ENCODE results near the gene CDKL1.

The CDKL1 gene

DNA sequence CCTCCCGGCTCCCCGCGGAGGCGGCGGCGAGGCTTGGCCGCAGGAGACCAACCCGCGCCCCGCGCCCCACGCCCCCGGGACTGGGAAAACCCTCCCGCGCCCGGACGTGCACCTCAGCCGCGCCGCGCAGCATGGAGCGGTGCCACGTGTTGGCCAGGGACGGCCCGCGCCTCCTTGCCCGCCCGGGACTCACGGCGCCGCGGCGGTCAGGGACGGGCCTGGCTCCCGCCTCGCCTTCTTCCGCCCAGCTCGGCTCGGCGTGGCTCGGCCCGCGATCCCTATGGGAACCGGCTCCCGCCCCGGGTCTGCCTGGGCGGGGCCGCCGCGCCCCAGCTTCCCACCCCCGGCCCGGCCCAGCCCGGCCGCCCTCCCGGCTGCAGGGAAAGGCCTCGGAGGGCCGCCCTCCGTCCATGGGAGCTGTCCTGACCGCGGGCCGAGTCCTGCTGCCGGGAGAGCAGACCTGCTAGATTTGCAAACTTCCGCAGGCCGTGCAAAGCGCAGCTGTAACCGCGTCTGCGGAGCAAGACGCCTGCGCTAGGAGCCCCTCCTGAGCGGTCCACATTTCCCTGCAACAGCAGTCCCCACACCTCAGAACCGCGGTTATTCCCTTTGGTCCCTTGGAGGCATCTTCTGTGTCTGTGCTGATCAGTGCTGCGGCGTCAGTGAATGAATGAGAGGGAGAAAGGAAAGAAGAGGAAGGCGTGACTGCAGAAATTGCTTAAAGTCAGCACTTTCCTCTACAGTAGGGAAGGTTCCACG lies at the start of gene CDKL1:
CDKL1 (minus strand) TSS at position 251 of the 759 bp plus-strand sequence. CDS start 1,013 bp downstream, outside the sequence.
- TF ChIP-seq POLR2A (IDR thresholded peaks at IDR 0.05; ENCODE audit: low read depth, low read length) = peak; percentile 50; the same call in 1 of the 2 replicates
- FAIRE-seq (no peak), DNase-seq (ENCODE audit: insufficient read length, low spot score) (peak; percentile 35)

GRCh38 chr14:50434528-50434927 lies 37.8 kb upstream of the CDKL1 start:
- DNase-seq (ENCODE audit: insufficient read length, low spot score) (no peak), FAIRE-seq (no peak)
- no peak for TF ChIP-seq POLR2A (IDR thresholded peaks at IDR 0.05; ENCODE audit: low read depth, low read length)

DNA sequence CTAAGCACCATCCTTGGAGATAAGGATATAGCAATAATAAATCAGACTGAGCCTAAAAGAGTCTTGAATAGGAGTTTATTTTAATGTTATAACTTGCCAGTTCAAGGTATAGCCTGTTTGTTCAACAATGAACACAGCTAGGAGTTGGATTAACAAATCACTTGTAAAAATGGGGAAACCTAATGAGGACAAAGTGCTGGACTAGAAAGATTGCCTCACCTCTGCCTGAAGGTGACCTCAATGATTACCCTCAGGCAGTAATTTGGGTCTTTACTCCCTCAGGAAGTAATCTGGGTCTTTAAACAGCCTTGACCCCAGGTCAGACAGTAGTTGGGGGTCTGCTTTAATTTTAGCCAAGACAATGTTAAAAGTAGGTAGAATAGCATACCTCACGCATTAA lies 35.5 kb upstream of the CDKL1 start:
- TF ChIP-seq POLR2A (IDR thresholded peaks at IDR 0.05; ENCODE audit: low read depth, low read length) = no peak
- FAIRE-seq (no peak), DNase-seq (ENCODE audit: insufficient read length, low spot score) (no peak)

DNA sequence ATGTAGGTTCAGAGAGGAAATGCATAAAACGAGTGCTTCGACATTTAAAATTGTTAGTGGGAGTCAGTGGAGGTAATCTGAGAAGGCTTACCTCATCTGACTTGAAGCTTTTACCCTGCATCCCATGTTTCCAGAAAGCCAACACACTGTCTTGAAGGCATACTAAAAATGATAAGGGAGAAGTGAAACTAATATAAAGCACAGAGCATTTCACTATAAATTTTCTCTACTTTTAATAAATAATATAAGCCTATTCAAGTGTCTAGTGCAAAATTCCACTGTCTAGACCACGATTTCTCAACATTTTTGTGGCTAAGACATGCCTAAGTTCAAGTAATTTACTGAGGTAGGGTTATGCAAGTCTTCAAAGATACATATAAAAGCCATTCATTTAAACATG lies 29.1 kb upstream of the CDKL1 start:
- no peak for FAIRE-seq
- DNase-seq (ENCODE audit: insufficient read length, low spot score) = no peak
- TF ChIP-seq POLR2A (IDR thresholded peaks at IDR 0.05; ENCODE audit: low read depth, low read length) = no peak

DNA sequence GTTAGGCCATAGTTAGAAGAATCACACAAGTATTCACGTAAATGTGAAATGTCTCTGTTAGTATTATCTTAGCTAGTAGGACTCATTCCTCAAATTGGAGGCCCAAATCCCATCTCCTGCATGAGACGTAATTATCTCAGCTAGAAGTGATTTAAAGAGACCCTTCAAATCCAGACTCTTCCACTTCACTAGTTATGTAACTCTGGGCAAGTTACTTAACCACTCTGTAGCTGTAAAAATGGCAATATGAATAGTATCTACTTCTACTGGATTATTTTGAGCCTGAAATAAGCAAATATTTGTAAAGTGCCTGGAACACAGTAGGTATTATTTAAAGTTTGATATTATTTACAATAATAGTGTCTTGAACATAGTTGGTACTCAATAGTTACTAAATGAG lies 28.4 kb upstream of the CDKL1 start:
- no peak for FAIRE-seq
- TF ChIP-seq POLR2A (IDR thresholded peaks at IDR 0.05; ENCODE audit: low read depth, low read length) = no peak
- no peak for DNase-seq (ENCODE audit: insufficient read length, low spot score)

GRCh38 chr14:50423529-50423928 lies 26.8 kb upstream of the CDKL1 start:
- no peak for DNase-seq (ENCODE audit: insufficient read length, low spot score)
- no peak for TF ChIP-seq POLR2A (IDR thresholded peaks at IDR 0.05; ENCODE audit: low read depth, low read length)
- no peak for FAIRE-seq

- FAIRE-seq = no peak
- no peak for DNase-seq (ENCODE audit: insufficient read length, low spot score)
- TF ChIP-seq POLR2A (IDR thresholded peaks at IDR 0.05; ENCODE audit: low read depth, low read length) = no peak
Observed at GRCh38 chr14:50421499-50421898, 24.8 kb upstream of the CDKL1 start.

DNA sequence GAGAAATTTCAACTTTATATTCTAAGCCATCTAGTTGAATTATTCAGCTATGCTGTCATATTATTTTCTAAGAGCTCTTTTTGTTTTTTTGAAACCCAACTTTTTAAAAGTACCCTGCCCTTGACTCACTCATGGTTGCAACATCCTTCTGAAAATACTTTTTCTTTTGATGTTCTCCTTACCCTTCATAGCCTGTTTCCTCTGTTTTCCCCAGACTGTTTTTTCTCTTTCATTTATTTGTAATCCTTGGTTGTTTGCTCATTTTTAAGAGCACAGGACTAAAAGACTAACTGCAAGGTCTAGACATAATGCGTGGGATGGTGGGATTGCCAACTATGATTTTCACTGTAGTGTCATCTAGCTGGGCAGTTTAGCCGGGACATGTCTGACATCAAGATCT lies 21.2 kb upstream of the CDKL1 start:
- no peak for FAIRE-seq
- TF ChIP-seq POLR2A (IDR thresholded peaks at IDR 0.05; ENCODE audit: low read depth, low read length) = no peak
- DNase-seq (ENCODE audit: insufficient read length, low spot score) = no peak

GRCh38 chr14:50410921-50411320 lies 14.2 kb upstream of the CDKL1 start:
- DNase-seq (ENCODE audit: insufficient read length, low spot score) = no peak
- TF ChIP-seq POLR2A (IDR thresholded peaks at IDR 0.05; ENCODE audit: low read depth, low read length) = no peak
- FAIRE-seq = no peak

DNA sequence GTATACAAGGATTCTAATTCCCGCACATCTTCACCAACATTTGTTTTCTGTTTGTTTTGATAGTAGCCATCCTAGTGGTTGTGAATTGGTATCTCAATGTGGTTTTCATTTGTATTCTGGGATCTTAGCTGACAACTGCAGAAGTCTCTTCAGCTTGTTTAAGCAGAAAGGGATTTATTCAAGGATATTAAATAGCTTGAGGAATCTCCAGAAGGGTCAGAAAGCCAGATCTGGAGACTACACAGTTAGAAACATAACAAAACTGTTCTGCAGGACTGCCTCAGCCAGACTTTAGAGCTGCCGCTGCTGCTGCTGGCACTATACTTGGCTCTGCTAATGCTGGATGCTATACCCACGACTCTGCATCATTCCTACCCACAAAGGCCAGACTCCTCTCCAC lies 13.4 kb upstream of the CDKL1 start:
- no peak for FAIRE-seq

GRCh38 chr14:50407111-50407812 lies 10.6 kb upstream of the CDKL1 start:
- no peak for FAIRE-seq
- no peak for DNase-seq (ENCODE audit: insufficient read length, low spot score)
- no peak for TF ChIP-seq POLR2A (IDR thresholded peaks at IDR 0.05; ENCODE audit: low read depth, low read length)

More for the DNA sequence above, 13.4 kb upstream of the CDKL1 start:
- DNase-seq (ENCODE audit: insufficient read length, low spot score) = no peak
- TF ChIP-seq POLR2A (IDR thresholded peaks at IDR 0.05; ENCODE audit: low read depth, low read length) = no peak

DNA sequence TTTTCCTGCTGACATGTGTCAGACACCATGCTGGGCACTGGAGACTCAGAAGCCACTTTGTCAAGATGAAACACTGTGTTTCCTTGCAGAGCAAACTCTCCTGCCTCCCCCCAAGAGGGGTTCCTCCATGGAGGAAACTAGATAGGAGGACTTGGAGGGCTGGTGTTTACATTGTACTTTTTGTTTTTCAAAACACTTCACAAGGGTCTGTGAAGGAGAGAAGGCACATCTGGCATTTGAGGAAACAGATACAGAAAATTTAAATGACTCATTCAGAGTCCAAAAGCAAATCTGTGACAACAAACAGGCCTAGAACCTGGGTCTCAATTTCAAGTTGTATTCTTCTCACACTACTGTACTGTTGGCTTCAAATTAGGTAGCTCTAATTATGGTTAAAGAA lies 6.7 kb upstream of the CDKL1 start:
- TF ChIP-seq POLR2A (IDR thresholded peaks at IDR 0.05; ENCODE audit: low read depth, low read length) = no peak
- no peak for FAIRE-seq
- no peak for DNase-seq (ENCODE audit: insufficient read length, low spot score)

DNA sequence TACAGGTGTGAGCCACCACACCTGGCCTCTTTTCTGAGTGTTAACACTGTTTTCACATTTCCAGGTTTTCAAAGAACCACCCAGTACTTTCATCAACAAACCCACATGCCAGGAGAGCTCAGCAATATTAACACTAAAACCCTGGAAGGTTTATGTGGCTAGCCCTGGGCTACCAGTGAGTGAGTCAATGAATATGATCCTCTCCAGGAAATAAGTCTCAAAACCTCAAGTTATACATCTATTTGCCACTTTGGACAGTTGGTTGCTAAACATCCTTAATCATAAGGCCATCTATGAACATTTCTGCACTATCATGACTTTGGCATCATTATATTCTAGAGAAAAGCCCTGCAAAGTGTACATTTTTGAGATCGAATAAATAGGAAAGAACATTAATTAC lies 6.3 kb upstream of the CDKL1 start:
- no peak for TF ChIP-seq POLR2A (IDR thresholded peaks at IDR 0.05; ENCODE audit: low read depth, low read length)
- no peak for FAIRE-seq

GRCh38 chr14:50400461-50400860 lies 3.8 kb upstream of the CDKL1 start:
- TF ChIP-seq POLR2A (IDR thresholded peaks at IDR 0.05; ENCODE audit: low read depth, low read length) = no peak
- DNase-seq (ENCODE audit: insufficient read length, low spot score) = no peak
- FAIRE-seq = no peak

More for the DNA sequence above, 6.3 kb upstream of the CDKL1 start:
- DNase-seq (ENCODE audit: insufficient read length, low spot score) = no peak

Data from H54 (cell line).